Superior temporal gyrus (tissue), 1 donor: ENCODE measurements around the gene MMP21.

Experiments used
- DNase-seq: peaks from one replicate; pipeline ENCODE4 v3.0.0-alpha.2; 2016; ENCODE audit errors: extremely low spot score

The MMP21 gene, protein sequence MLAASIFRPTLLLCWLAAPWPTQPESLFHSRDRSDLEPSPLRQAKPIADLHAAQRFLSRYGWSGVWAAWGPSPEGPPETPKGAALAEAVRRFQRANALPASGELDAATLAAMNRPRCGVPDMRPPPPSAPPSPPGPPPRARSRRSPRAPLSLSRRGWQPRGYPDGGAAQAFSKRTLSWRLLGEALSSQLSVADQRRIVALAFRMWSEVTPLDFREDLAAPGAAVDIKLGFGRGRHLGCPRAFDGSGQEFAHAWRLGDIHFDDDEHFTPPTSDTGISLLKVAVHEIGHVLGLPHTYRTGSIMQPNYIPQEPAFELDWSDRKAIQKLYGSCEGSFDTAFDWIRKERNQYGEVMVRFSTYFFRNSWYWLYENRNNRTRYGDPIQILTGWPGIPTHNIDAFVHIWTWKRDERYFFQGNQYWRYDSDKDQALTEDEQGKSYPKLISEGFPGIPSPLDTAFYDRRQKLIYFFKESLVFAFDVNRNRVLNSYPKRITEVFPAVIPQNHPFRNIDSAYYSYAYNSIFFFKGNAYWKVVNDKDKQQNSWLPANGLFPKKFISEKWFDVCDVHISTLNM

DNA sequence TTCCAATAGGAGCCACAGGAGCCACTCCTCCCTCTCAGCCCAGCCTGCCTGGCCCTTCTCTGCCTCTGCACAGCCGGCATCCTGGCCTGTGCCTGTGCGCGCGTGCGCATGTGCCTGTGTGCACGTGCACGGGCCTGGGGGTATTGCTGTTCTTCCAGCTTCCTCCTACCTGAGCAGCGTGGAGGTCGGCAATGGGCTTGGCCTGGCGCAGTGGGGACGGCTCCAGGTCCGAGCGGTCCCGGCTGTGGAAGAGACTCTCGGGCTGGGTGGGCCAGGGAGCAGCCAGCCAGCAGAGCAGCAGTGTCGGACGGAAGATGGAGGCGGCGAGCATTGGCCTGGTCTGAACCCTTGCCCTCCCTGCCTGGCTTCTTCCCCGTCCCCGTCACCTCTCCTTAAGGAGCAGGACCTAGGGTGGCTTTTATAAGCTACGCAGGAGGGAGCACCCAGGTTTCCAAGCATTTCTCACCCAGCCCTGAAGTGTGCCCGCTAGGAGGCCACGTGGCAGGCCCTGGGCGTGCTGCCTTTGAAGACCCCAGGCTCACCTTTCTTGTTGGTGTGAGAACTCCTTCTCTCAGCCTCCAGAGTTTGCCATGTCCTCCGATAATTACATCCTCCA is at the start of gene MMP21:
Gene MMP21 (minus strand): TSS at position 331 of the 616 bp plus-strand sequence. CDS start 0 bp downstream, at position 331.
- DNase-seq, result no peak

DNA sequence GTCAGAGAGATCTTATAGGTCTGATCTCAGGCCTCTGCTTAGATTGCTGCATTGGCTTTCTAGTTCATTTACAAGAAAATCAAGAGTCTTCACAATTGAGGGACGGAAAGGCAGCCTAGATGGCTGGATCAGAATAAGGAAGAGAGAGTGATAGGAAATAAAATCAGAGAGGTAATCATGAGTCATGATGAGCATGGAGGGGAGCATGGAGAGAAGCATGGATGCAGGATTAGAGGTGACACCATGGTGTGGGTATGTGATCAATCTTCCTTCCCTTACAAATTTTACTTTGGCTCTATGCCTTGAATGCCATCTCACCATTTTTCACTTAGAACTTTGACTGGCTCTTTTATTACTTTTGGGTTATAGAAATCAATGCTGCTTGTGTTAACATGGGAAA is 49.1 kb upstream of the MMP21 start:
- DNase-seq, result no peak

DNA sequence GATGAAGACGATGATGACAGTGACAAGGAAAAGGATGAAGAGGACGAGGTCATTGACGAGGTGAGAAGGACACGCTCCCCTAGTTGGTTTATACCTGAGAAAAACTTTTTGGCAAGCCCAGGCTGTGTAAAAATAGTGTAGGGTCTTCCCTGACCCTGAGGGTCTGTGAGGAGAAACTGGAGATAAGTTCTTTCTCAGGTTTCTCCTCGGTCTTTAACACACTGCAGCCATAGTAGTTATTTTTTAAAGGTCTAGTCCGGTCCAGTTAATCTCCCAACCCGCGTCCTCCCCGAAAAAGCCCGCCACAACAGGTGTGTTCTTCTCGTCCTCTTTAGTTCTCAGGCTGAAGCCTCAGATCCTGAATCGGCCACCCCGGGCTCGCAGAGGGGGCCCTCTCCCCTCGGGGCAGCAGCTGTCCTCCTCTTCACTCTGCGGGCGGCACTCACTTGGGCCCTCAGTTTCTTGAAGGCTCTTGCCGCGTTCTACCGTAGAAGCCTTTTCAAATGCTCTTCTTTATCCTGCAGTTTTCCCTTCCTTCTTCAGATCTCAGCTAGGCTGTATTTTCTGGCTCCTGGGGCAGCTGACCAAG is 48.1 kb upstream of the MMP21 start:
- DNase-seq, result no peak

DNA sequence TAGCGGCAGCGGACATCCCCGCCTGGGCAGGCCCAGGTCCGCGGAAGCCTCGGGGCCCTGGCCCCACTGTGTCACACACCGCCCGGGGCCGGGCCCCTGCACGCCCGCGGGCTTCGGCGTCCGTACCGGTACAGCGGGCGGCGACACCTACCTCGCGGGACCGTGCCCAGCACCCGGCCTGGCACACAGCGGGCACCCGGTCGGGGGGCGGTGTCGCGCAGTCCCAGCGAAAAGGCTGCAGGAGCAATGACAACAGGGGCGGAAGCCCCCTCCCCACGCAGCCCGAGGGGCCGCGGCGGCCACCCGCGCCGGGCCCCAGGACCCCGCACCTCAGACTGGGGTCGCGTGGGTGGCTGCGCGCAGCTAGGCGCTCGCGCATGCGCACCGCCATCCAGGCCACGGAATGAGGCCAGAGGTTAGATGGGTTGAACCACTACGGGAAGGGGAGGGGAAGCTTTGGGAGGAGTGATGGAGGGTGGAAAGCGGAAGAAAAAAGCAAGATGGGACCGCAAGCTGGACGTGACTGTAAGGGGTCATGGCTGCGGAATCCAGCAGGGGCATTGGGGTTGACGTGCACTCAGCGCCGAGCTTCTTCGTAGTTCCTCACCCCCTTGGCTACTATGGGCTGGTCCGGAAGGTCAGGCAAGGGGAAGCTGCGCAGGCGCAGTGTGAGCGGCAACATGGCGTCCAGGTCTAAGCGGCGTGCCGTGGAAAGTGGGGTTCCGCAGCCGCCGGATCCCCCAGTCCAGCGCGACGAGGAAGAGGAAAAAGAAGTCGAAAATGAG is 47.4 kb upstream of the MMP21 start, which contains the start of the genes BCCIP and UROS:
Gene BCCIP (plus strand): TSS at position 669 of the 785 bp plus-strand sequence. CDS start 12 bp downstream, at position 681.
Gene UROS (minus strand): TSS at position 381 of the 785 bp plus-strand sequence. CDS start 6,759 bp downstream, outside the sequence.
- peak; percentile 94 for DNase-seq

DNA sequence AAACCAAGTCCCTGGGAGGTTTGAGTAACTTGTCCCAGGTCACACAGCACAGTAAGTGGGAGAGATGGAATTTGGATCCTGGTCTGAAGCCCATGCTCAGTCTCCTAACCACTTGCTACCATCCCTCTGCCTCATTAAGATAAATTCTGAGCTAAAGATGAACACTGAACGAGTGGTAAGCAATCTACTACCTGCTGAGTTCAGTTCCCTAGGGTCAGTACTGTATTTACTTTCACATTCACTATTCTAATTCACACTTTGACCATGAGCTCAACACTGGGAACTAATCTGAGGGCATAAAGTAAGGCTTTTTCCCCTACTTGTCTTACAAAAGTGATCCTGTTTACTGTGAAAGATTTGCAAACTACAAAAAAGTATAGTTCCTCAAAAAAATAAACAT is 45.1 kb upstream of the MMP21 start:
- DNase-seq, result no peak

DNA sequence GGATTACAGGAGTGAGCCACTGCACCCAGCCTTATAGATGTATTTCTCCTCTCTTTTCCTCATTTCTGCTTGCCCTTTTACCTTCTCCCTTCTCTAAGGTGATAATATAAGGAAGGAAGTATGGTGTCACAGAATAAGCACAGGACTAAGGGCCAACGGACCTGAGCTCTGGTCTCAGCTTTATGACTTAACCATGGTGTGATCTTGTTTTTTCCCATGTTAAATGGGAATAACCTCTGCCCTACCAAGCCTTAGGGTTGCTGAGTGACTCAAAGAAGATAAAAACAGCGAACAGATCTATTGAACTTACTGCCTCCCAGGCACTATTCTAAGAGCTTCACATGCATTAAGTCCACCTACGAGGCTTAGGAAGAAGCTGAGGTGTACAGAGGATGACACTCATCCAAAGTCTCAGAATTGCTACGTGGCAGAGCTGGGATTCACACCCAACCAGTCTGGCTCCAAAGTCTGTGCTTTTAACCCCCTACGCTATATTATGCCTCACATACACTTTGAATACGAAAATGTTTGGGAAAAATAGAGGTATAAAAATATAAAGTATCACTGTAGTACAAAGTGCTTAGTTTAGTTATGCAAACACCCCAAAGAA is 41.8 kb upstream of the MMP21 start:
- no peak for DNase-seq

DNA sequence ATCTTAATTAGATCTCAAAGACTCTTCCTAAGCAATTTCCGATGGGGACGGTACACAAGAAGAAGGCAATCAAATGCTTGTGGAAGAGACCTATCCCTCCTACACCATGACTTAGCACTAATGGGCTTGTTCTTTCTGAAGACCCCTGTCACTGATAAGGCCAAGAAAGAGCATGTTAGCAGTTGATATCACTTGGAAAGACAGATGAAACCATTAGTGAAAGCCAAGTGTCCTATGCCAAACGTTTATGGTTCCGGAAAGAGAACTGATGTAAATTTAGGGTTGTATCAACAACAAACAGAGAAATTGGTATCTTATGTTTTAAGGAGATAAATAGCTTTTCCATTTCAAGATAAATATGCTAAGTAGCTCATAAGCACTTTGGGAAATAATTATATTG is 40.9 kb upstream of the MMP21 start:
- DNase-seq, result no peak

DNA sequence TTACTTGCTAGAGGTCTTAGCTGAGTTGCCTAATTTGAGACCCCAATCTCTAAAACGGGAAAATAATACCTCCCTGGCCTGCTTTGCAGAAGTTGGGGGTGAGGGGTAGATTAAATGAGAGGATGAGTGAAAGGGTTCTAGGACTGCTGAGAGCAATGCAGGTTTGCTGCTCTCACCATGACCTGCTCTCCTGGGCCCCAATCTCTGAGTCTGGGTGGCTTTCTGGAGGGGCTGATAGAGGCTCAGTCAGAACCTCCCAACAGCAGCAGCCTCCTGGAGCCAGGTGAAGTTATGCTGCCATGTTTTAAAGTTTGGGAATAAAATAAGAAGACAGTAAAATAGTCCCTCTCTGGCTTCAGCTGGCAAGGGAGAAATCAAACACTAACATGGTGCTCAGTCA is 40.1 kb upstream of the MMP21 start:
- DNase-seq, result no peak

DNA sequence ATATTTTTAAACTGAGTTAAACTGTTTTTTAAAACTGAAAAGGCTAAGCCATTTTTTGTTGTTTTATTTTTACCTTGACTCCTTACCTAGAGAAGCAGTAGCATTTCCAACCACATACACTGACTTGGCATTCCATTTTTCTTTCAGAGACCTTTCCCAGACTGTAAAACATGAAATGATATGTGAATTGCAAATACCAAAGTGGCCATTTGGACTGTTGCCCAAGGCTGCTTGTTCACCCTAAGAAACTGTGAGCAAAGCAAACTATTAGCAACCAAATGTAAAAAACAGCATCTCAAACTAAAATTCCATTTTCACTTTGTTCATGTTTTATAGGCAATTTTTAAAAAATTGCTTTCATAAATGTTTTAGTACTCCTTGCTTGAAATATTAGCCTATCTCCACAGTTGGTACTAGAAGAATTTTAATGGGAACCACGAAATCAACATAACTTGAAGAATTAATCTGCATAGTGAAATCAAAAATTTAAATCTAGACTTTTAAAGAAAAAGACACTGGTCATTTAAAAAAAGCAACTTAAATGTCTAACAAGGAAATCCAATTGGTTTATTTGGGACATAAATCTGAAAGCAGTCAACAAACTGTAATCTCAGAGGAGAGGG is 36.6 kb upstream of the MMP21 start:
- DNase-seq, result no peak

DNA sequence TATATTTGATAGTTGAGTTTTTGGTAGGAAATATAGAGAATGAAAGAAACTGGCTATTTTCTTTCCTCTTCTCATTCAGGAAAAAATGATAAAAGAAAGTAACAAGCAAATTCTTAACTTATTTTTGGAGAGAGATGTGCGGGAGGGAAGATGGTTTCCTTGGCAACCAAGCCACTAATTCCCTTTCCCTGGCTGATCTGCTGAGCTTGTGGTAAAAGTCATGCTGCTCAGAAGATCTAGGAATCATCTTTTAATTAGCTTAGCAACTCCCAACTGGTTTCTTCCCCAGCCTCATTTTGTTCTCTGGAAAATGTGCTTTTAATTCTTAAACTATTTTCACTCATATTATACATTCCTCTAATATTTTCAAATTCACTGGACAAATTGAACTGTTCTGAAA is 35.6 kb upstream of the MMP21 start:
- no peak for DNase-seq

DNA sequence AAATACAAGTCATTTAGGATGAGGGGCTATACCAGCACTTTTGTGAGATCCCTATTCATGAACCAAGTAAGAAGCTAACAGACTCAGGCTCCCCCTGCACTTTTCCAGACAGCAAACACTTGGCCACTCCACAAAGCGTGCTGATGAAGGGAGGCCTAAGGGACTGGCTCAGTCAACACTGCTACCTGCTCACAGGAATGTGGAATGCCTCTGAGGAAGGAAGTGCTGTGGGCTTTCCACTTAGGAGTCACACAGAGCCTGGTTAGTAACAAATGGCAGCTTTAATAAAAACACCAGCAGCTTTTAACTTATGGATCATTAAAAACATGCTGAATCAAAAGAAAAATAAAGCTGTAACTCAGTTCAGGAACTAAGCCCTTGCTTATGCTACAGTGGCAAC is 32.4 kb upstream of the MMP21 start:
- no peak for DNase-seq

DNA sequence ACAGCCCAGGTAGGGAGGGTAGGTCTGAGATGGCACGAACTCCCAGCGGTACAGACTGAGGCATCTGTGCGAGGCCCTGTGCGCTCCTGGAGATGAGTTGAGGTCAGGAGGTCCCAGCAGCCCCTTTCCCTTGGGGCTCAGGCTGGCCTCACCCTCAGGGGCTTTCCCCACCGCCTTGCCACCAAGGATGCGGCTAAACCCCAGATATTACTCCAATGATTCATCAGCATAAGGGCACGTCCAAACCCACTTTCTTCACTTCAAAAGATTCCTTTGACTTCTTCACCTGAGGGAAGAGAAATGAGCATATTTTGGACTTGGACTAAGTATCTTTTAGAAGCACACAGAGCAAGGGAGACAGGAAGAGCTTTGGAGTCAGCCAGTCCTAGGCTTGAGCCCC is 27.1 kb upstream of the MMP21 start:
- no peak for DNase-seq

DNA sequence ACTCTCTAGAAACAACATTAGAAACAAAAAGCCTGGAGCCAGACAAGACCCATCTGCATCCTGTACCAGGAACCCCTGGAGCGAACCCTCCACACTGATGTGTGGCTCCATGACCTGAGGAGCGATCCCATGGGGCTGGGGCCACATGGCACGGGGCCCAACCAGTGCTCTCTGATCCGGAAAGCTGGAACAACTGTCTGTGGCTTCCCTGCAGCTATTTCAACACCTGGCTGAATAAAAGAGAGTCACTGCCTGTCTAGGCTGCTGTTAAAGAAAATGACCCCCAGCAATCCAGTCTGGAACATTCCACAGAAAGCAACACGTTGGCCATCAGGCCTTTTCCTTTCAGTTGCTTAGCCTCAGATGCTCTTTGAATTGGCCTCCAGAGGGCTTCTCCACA is 26.5 kb upstream of the MMP21 start:
- no peak for DNase-seq

DNA sequence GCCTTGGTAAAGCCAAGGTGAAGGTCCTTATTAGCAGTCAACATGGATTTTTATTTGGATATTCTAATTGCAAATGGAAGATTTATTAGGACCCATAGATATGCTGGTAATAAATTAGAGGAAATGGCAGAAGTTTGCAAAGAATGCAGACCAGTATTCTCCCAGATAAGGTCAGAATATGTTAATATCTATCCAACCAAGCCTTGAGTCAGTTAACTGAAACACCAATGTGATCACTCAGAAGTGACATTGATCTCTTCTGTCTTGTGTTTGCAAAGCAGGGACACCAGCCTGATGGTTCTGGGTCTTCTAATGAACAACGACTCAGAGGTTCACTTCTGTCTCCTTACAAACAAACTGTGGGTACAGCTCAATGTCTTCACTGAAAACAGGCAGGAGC is 26.0 kb upstream of the MMP21 start:
- no peak for DNase-seq

DNA sequence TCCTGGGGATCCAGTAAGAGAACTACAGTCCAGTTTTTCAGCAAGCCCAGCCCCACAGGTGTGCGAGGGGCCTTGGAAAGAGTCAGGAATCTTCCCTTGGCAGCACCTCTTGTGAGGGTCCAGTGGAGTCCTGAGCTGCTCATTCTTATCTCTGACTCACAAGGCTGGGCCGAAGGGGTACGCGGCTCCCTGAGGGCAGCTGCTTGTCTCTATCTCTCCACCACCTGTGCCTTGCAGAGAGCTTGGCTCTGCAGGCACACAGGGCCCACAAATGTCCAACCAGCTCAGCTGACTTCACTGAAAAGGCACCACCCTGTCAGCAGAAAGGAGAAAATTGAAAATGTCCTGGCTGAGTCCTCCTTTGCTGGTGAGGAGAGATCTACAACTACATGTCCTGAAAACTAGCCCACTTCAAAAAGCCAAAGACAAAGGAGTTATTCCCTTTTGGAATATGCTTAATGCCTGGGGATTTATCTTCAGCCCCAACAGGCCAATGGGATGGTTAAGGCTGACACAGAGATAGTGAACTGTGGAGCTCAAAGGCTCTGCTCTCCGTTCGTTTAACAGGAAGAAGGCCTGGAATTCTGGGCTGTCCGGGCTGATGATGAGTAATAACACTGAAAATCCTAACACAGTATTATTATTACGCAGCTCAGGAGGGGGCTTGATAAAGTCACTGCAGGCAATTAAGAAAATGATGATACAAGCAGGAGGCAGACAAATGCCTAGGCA is 24.0 kb upstream of the MMP21 start:
- no peak for DNase-seq

DNA sequence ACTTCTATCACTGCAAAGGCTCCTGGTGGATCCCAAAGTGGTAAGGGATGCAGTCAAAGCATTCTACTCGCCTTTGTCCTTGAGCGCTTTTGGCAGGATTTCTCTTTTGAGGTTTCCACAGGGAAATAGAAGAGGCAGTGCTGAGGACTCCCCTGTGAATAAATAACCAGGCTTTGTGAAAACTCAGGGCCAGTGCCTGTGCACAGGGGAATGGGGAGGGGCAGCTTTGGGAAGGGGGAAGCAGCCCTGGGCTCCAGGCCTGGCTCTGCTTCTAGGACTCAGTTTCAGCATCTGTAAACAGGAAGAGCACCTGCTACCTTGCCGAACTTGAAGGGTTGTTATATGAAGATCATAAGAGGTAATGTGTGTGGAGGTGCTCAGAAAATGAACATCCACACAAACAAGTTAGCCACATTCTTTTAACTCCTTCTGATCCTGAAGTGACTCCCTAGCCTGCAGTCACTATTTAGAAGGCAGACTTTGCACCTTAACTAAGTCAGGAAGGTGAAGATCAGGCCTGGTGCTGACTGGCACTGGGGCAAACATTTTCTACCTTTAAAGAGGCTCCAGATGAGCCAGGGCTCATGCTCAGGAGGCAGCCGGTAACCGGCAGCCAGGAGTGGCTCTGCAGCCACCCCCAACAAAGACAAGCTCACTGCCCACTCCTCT is 22.5 kb upstream of the MMP21 start:
- DNase-seq, result no peak

DNA sequence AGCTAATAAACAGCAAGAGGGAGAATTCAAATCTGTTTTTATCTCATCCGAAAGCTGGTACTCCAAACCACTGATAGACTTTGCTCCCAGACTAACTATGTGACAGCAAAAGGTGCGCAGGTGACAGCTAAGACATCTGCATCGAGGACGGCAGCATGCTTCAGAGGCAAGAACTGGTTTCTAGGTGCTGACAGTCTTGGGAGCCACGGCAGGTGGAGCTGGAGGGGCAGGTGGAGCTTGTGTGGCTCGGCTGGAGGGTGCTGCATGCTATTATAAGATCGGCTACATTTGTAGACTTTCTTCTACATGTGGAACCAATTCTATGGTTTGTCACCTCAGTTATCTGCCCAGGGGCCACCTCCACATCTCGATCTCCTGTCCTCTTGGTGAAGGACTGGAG is 21.8 kb upstream of the MMP21 start:
- DNase-seq, result no peak

DNA sequence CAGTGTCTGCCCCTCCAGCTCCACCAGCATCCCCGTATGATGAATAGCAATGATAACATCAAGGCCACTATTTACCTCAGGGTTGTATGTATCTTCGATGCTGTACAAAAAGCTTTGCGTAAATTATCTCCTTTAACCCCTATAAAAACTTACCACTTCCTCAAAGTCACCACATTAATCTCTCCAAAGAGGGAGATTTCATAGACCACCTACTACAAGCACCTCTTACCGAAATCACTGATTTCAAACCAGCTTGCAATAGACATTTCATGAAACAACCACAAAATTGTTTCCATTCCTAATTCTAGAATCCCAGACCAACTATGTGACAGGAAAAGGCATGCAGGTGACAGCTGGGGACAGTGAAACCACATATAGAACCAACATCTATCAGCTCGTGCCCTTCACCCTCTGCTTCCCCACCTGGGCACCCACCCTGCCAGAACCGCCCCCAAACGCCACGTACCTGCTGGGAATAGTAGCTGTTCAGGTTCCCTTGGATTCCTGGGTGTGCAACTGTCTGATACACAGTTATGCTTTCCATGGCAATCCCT is 20.1 kb upstream of the MMP21 start:
- no peak for DNase-seq

DNA sequence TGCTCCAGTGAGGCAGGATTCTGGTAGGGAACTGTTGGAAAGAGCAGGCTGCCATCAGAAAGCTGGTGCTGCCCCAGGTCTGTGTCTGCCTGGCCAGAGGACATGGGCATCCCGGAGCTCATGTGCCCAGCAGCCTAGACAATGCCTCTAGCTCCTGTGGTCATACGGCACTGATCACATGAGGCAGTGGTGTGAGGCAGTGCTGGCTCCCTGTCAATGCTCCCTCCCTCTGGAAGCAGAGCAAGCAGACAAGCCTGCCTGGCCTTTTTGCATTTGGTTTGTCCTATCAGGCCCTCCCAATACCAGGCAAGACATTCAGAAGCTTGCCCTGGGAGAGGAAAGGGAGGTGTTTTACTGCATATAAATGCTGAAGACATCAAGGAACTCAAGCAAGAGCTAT is 19.5 kb upstream of the MMP21 start:
- DNase-seq, result peak; percentile 93
